Measurements from ENCODE around the gene GDPD2. TPM values are rescaled to one million over a fixed set of nuclear protein-coding genes. Genes with fewer than 3 reads are reported as not detected.

GDPD2 gene
- total RNA-seq, 3 donors from 2014 or later: 0.15 TPM; not detected in 2

DNA sequence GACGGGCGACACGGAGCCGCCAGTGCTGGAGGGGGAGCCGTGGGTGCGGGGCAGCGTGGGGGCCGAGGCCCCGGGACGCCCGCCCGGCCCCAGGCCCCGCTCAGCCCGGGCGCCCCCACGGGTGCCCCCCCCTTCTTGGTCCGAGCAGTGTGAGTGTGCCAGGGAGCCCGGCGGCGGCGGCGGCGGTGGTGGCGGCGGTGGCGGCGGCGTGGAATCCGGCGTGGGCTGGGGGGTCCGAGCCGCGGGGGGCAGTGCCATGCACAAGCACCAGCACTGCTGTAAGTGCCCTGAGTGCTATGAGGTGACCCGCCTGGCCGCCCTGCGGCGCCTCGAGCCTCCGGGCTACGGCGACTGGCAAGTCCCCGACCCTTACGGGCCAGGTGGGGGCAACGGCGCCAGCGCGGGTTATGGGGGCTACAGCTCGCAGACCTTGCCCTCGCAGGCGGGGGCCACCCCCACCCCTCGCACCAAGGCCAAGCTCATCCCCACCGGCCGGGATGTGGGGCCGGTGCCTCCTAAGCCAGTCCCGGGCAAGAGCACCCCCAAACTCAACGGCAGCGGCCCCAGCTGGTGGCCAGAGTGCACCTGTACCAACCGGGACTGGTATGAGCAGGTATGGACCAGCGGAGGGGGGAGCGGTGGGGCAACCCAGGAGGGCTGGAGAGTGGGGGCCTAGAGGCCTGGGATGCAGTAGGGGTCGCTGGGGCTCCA, 22.0 kb downstream of the GDPD2 start:
- peak overlapping the region in 2 of 3 donors; percentile 32 to 50 for H3K4me3 ChIP-seq
- no peaks in the 10 kb centered on the region for H3K9me3 ChIP-seq
- H3K27me3 ChIP-seq: peaks cover 0 to 81% of the 10 kb centered on the region in 2 donors
- no peak for DNase-seq (ENCODE audit: low spot score in 2 of 2)
- no peaks in the 10 kb centered on the region for H3K36me3 ChIP-seq
- no peak overlapping the region for H3K27ac ChIP-seq
- TF ChIP-seq POLR2AphosphoS5 (IDR thresholded peaks at IDR 0.05): no peak
- TF ChIP-seq POLR2A (IDR thresholded peaks at IDR 0.05): no peak
- TF ChIP-seq, protein P1, sequence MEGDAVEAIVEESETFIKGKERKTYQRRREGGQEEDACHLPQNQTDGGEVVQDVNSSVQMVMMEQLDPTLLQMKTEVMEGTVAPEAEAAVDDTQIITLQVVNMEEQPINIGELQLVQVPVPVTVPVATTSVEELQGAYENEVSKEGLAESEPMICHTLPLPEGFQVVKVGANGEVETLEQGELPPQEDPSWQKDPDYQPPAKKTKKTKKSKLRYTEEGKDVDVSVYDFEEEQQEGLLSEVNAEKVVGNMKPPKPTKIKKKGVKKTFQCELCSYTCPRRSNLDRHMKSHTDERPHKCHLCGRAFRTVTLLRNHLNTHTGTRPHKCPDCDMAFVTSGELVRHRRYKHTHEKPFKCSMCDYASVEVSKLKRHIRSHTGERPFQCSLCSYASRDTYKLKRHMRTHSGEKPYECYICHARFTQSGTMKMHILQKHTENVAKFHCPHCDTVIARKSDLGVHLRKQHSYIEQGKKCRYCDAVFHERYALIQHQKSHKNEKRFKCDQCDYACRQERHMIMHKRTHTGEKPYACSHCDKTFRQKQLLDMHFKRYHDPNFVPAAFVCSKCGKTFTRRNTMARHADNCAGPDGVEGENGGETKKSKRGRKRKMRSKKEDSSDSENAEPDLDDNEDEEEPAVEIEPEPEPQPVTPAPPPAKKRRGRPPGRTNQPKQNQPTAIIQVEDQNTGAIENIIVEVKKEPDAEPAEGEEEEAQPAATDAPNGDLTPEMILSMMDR (IDR thresholded peaks at IDR 0.05): no peak
- no peaks in the 10 kb centered on the region for H3K4me1 ChIP-seq
- intact Hi-C loops (cut with DNase I; ENCODE audit: low total_unique reads): no loop called here

DNA sequence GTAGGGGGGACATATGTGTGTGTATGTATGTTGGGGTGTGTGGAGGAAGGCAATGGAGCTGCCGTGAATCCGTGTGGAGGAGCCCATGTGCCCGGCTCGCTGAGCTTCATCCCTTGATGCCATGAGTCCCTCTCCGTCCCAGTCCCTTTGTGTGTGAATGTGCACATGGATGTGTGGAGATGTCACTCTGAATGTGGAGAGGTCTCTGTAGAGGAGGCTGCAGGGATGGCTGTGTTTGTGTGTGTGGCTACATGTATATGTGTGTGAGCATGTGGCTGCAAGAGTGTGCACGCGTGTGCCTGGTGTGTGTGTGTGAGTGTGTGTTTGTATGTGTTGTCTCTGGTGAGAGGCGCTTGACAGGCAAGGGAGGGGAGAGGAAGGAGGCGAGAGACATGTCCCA, 22.8 kb downstream of the GDPD2 start:
- H3K4me3 ChIP-seq: no peak overlapping the region
- no peaks in the 10 kb centered on the region for H3K36me3 ChIP-seq
- intact Hi-C loops (cut with DNase I; ENCODE audit: low total_unique reads): no loop called here
- TF ChIP-seq, protein P1 (IDR thresholded peaks at IDR 0.05): no peak
- TF ChIP-seq POLR2AphosphoS5 (IDR thresholded peaks at IDR 0.05) (no peak), POLR2A (IDR thresholded peaks at IDR 0.05) (no peak)
- no peak for DNase-seq (ENCODE audit: low spot score in 2 of 2)
- H3K27me3 ChIP-seq: peaks cover 0 to 80% of the 10 kb centered on the region in 2 donors
- H3K9me3 ChIP-seq: no peaks in the 10 kb centered on the region
- H3K27ac ChIP-seq: no peak overlapping the region
- no peaks in the 10 kb centered on the region for H3K4me1 ChIP-seq

DNA sequence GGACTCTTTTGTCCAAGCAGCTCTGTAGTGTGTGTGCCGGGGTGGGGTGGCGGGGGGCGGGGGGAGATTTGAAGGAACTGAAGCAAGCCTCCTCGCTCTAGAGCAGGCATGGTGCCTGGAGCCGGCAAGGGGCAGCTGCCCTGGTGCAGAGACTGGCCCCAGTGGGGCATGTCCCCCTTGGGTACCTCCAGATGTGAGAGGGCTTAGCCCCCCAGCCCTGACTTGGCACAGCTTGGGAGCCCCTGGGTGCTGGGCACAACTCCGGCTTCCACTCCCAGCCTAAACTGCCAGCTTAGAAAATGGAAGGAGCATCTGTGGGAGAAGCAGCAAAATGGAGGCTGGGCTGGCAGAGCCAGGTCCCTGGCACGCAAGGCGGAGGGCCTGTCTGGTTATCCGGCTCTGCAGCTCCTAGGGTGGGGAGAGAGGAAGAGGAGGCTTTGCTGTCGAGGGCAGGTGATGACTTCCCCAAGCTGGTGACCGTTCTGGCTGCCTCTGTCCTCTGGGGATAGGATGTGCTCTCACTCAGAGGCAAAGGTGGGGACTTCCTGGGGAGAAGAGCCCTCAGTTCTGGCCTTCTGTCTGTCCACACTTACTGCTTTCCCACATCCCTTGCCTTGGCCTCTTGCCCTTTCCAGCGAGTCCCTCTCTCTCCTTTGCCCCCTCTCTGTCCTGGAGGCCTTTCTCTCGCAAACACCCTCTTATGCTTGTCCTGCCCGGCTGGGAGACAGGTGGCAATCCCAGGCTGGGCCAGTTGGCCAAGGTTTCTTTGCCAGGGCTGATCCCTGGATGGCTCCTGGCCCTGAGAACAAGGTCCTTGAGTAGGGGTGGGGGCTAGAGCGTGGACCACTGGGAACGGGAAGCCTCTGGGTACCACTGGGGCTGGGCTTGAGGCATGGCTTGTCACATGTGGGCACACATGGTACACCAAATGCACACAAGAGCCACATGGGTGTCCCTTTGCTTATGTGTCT, 23.6 kb downstream of the GDPD2 start:
- no peak overlapping the region for H3K27ac ChIP-seq
- no peak overlapping the region for H3K4me3 ChIP-seq
- H3K9me3 ChIP-seq: no peaks in the 10 kb centered on the region
- TF ChIP-seq, protein P1 (IDR thresholded peaks at IDR 0.05): no peak
- TF ChIP-seq POLR2AphosphoS5 (IDR thresholded peaks at IDR 0.05) (no peak), POLR2A (IDR thresholded peaks at IDR 0.05) (no peak)
- no peaks in the 10 kb centered on the region for H3K4me1 ChIP-seq
- DNase-seq (ENCODE audit: low spot score in 2 of 2): no peak
- no peaks in the 10 kb centered on the region for H3K36me3 ChIP-seq
- intact Hi-C loops (cut with DNase I; ENCODE audit: low total_unique reads): no loop called here
- peaks cover 0 to 84% of the 10 kb centered on the region in 2 donors for H3K27me3 ChIP-seq

DNA sequence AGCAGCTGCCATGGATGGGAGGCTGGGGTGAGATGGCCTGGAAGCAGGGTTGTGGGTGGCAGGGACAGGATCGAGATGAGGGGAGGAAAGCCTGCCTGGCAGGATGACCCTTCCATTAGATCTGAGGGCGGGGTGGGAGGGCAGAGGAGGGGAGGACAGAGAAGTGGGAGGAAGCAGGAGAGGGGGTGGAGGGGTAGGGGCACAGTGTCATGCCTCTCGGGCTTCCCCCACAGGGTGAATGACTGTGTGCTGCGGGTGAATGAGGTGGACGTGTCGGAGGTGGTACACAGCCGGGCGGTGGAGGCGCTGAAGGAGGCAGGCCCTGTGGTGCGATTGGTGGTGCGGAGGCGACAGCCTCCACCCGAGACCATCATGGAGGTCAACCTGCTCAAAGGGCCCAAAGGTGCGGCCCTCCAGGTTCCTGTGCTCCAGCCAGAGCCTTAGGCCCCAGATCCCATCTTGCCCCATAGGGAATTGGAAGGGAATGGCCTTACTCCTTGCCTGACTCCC, 26.4 kb downstream of the GDPD2 start:
- no peak for DNase-seq (ENCODE audit: low spot score in 2 of 2)
- H3K27me3 ChIP-seq: peaks cover 0 to 81% of the 10 kb centered on the region in 2 donors
- no peaks in the 10 kb centered on the region for H3K36me3 ChIP-seq
- intact Hi-C loops (cut with DNase I; ENCODE audit: low total_unique reads): no loop called here
- no peaks in the 10 kb centered on the region for H3K9me3 ChIP-seq
- no peak overlapping the region for H3K27ac ChIP-seq
- H3K4me1 ChIP-seq: no peaks in the 10 kb centered on the region
- TF ChIP-seq POLR2AphosphoS5 (IDR thresholded peaks at IDR 0.05) (no peak), POLR2A (IDR thresholded peaks at IDR 0.05) (no peak)
- TF ChIP-seq, protein P1 (IDR thresholded peaks at IDR 0.05): no peak
- no peak overlapping the region for H3K4me3 ChIP-seq

Data from breast epithelium (tissue), 4 donors.